ENCODE measurements around the gene IL31RA. TPM values are rescaled to one million over a fixed set of nuclear protein-coding genes. Genes with fewer than 3 reads are reported as not detected.
"Not testable (repeated sequence)": the region's sequence is repeated elsewhere in the genome, so short reads cannot be mapped to it uniquely, and the experiment has no call there.

The IL31RA gene
- 0.03 TPM for polyA plus RNA-seq (2013, experiment 1 of 2)
- polyA plus RNA-seq (2013, experiment 2 of 2): 0.03 TPM

DNA sequence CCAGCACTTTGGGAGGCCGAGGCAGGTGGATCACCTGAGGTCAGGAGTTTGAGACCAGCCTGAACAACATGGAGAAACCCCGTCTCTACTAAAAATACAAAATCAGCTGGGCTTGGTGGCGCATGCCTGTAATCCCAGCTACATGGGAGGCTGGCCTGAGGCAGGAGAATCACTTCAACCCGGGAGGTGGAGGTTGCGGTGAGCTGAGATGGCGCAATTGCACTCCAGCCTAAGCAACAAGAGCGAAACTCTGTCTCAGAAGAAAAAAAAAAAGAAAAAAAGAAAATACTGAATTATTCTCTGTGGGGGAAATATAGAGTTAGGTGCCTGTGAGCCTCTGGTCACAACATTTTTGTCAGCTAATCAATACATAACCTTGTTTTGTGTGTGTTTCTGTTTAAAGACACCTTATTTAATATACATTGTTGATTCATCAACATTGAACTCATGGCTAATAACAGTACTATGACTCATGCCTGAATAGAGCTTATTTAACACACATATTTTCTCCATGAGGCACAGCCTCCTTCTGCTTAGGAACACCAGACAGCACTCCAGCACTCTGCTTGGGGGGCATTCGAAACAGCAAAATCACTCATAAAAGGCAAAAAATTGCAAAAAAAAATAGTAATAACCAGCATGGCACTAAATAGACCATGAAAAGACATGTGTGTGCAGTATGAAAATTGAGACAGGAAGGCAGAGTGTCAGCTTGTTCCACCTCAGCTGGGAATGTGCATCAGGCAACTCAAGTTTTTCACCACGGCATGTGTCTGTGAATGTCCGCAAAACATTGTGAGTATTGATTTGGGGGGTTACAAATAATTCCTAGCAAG is at the start of gene IL31RA:
Gene IL31RA (plus strand): TSS at position 519 of the 836 bp plus-strand sequence. CDS start 214 bp downstream, at position 733.
- Histone ChIP-seq H3K4me2 (ENCODE audit: low read length) (no peak within 1 kb of the TSS), H3K18ac (ENCODE audit: low read length) (no peak within 1 kb of the TSS), H3K4me3 (ENCODE audit: low read length) (no peak within 1 kb of the TSS), H4K8ac (ENCODE audit: low read depth, low read length) (no peak within 1 kb of the TSS), H2BK120ac (ENCODE audit: low read depth, low read length) (no peak within 1 kb of the TSS), H3K27ac (ENCODE audit: low read depth, low read length) (no peak within 1 kb of the TSS), H3K4me1 (ENCODE audit: control insufficient read depth, low read depth, low read length) (no peaks in the 10 kb centered on the region), H3K79me1 (ENCODE audit: low read length) (no peaks in the 10 kb centered on the region), H2BK15ac (replicated peaks; ENCODE audit: low read depth) (no peak within 1 kb of the TSS), H3K23ac (ENCODE audit: low read length) (no peak within 1 kb of the TSS), H3K27me3 (ENCODE audit: insufficient read depth, low read length, poor library complexity) (no peaks in the 10 kb centered on the region), H4K5ac (ENCODE audit: low read length) (no peak within 1 kb of the TSS), H3K9ac (ENCODE audit: low read length) (no peak within 1 kb of the TSS), H3K4ac (ENCODE audit: low read depth, low read length) (no peak within 1 kb of the TSS), H2BK5ac (ENCODE audit: low read length) (no peak within 1 kb of the TSS), H3K36me3 (ENCODE audit: control insufficient read depth, insufficient read depth, low read length) (no peaks in the 10 kb centered on the region), H2AK5ac (ENCODE audit: low read length) (no peak within 1 kb of the TSS), H3K79me2 (ENCODE audit: control insufficient read depth, insufficient read depth, low read length) (no peaks in the 10 kb centered on the region), H3K56ac (ENCODE audit: low read length) (no peak within 1 kb of the TSS)
- no peak for DNase-seq
- WGBS (ENCODE audit: extremely low coverage, insufficient coverage, low lambda C conversion rate): no CpG with 5 or more reads among the region's 10 CpGs

DNA sequence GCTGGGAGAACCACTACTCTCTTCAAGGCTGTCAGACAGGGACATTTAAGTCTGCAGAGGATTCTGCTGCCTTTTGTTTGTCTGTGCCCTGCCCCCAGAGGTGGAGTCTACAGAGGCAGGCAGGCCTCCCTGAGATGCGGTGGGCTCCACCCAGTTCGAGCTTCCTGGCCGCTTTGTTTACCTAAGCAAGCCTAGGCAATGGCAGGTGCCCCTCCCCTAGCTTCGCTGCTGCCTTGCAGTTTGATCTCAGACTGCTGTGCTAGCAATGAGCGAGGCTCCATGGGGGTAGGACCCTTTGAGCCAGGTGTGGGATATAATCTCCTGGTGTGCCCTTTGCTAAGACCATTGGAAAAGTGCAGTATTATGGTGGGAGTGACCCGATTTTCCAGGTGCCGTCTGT is 42.3 kb upstream of the IL31RA start:
- not testable (repeated sequence) for DNase-seq; H3K4me3 ChIP-seq (ENCODE audit: low read length); H3K79me1 ChIP-seq (ENCODE audit: low read length); H3K18ac ChIP-seq (ENCODE audit: low read length); H2BK120ac ChIP-seq (ENCODE audit: low read depth, low read length); H3K27ac ChIP-seq (ENCODE audit: low read depth, low read length); H3K9ac ChIP-seq (ENCODE audit: low read length); H2BK5ac ChIP-seq (ENCODE audit: low read length); H3K4me2 ChIP-seq (ENCODE audit: low read length); H3K56ac ChIP-seq (ENCODE audit: low read length); H3K23ac ChIP-seq (ENCODE audit: low read length); H2AK5ac ChIP-seq (ENCODE audit: low read length); H4K8ac ChIP-seq (ENCODE audit: low read depth, low read length); H3K27me3 ChIP-seq (ENCODE audit: insufficient read depth, low read length, poor library complexity); H2BK15ac ChIP-seq (replicated peaks; ENCODE audit: low read depth); H3K36me3 ChIP-seq (ENCODE audit: control insufficient read depth, insufficient read depth, low read length); H3K4me1 ChIP-seq (ENCODE audit: control insufficient read depth, low read depth, low read length); H3K4ac ChIP-seq (ENCODE audit: low read depth, low read length); H3K79me2 ChIP-seq (ENCODE audit: control insufficient read depth, insufficient read depth, low read length); H4K5ac ChIP-seq (ENCODE audit: low read length)
- no CpG with 5 or more reads among the region's 7 CpGs for WGBS (ENCODE audit: extremely low coverage, insufficient coverage, low lambda C conversion rate)

DNA sequence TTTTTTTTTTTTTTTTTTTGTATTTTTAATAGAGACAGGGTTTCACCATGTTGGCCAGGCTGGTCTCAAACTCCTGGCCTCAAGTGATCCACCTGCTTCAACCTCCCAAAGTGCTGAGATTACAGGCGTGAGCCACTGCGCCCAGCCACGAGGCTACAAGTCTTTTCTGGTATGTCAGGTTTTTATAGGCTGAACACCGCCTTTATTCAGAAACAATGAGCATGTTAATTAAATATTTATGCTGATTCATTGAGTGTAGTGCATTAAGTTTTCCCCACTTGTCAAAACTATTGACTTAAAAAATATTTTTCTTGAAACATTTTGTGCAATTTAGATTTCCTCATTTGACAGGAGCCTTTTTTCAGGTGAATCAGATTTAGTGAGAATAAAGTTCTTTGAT is 35.2 kb upstream of the IL31RA start:
- WGBS (ENCODE audit: extremely low coverage, insufficient coverage, low lambda C conversion rate): no CpG with 5 or more reads among the region's 4 CpGs
- H3K9ac ChIP-seq (ENCODE audit: low read length); H2AK5ac ChIP-seq (ENCODE audit: low read length); H2BK15ac ChIP-seq (replicated peaks; ENCODE audit: low read depth); H3K27ac ChIP-seq (ENCODE audit: low read depth, low read length); DNase-seq; H3K23ac ChIP-seq (ENCODE audit: low read length); H3K4me1 ChIP-seq (ENCODE audit: control insufficient read depth, low read depth, low read length); H3K56ac ChIP-seq (ENCODE audit: low read length); H2BK5ac ChIP-seq (ENCODE audit: low read length); H3K18ac ChIP-seq (ENCODE audit: low read length); H3K79me2 ChIP-seq (ENCODE audit: control insufficient read depth, insufficient read depth, low read length); H3K36me3 ChIP-seq (ENCODE audit: control insufficient read depth, insufficient read depth, low read length); H3K4me3 ChIP-seq (ENCODE audit: low read length); H3K27me3 ChIP-seq (ENCODE audit: insufficient read depth, low read length, poor library complexity); H4K8ac ChIP-seq (ENCODE audit: low read depth, low read length); H4K5ac ChIP-seq (ENCODE audit: low read length); H3K79me1 ChIP-seq (ENCODE audit: low read length); H3K4ac ChIP-seq (ENCODE audit: low read depth, low read length); H3K4me2 ChIP-seq (ENCODE audit: low read length); H2BK120ac ChIP-seq (ENCODE audit: low read depth, low read length): not testable (repeated sequence)

DNA sequence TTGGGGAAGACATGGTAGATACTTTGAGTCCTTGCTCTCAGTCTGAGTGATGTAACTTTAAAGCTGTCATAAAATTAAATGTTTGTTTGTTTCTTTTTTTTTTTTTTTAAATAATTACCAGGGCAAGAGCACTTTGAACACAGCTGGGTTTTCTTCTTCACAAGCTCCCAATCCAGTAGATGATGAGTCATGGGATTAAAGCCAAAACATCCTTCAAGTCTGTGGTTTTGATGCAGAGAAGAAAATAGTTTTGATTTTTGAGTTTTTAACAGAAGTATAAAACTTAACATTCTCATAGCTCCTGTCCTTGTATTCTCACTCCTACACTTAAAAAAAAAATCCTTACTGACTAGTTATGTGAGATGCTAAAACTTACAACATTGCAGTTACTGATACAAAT is 34.8 kb upstream of the IL31RA start:
- Histone ChIP-seq H4K5ac (ENCODE audit: low read length) (no peak overlapping the region), H2BK15ac (replicated peaks; ENCODE audit: low read depth) (no peak overlapping the region), H3K79me2 (ENCODE audit: control insufficient read depth, insufficient read depth, low read length) (no peaks in the 10 kb centered on the region), H2AK5ac (ENCODE audit: low read length) (no peak overlapping the region), H3K36me3 (ENCODE audit: control insufficient read depth, insufficient read depth, low read length) (no peaks in the 10 kb centered on the region), H3K4ac (ENCODE audit: low read depth, low read length) (no peak overlapping the region), H3K18ac (ENCODE audit: low read length) (no peak overlapping the region), H3K4me3 (ENCODE audit: low read length) (no peak overlapping the region), H3K4me2 (ENCODE audit: low read length) (no peak overlapping the region), H3K9ac (ENCODE audit: low read length) (no peak overlapping the region), H3K4me1 (ENCODE audit: control insufficient read depth, low read depth, low read length) (no peaks in the 10 kb centered on the region), H3K27me3 (ENCODE audit: insufficient read depth, low read length, poor library complexity) (no peaks in the 10 kb centered on the region), H3K27ac (ENCODE audit: low read depth, low read length) (no peak overlapping the region), H3K56ac (ENCODE audit: low read length) (no peak overlapping the region), H2BK120ac (ENCODE audit: low read depth, low read length) (no peak overlapping the region), H3K23ac (ENCODE audit: low read length) (no peak overlapping the region), H4K8ac (ENCODE audit: low read depth, low read length) (no peak overlapping the region), H2BK5ac (ENCODE audit: low read length) (no peak overlapping the region), H3K79me1 (ENCODE audit: low read length) (no peaks in the 10 kb centered on the region)
- DNase-seq: peak; percentile 3

DNA sequence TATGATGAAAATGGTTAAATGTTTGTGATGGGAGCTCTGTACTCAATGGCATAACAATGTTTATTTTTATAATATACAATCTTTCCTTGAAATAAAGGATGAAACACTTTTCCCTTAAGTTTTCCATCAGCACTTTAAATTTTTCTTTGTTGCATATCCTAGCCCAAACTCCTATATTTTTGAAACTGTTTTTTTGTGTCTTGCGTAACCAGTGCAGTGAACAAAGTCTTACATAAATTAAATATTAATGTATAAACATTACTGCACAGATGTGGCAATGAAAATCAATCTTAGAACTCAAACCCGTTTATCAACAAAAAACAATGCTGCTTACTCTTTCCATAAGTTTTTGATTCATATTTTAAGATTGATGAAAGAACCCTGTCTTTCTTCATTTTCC is 34.1 kb upstream of the IL31RA start:
- Histone ChIP-seq H3K23ac (ENCODE audit: low read length) (no peak overlapping the region), H3K18ac (ENCODE audit: low read length) (no peak overlapping the region), H2AK5ac (ENCODE audit: low read length) (no peak overlapping the region), H3K79me2 (ENCODE audit: control insufficient read depth, insufficient read depth, low read length) (no peaks in the 10 kb centered on the region), H3K36me3 (ENCODE audit: control insufficient read depth, insufficient read depth, low read length) (no peaks in the 10 kb centered on the region), H3K9ac (ENCODE audit: low read length) (no peak overlapping the region), H4K8ac (ENCODE audit: low read depth, low read length) (no peak overlapping the region), H3K4me1 (ENCODE audit: control insufficient read depth, low read depth, low read length) (no peaks in the 10 kb centered on the region), H3K4me2 (ENCODE audit: low read length) (no peak overlapping the region), H3K56ac (ENCODE audit: low read length) (no peak overlapping the region), H3K4me3 (ENCODE audit: low read length) (no peak overlapping the region), H2BK15ac (replicated peaks; ENCODE audit: low read depth) (no peak overlapping the region), H3K79me1 (ENCODE audit: low read length) (no peaks in the 10 kb centered on the region), H2BK5ac (ENCODE audit: low read length) (no peak overlapping the region), H2BK120ac (ENCODE audit: low read depth, low read length) (no peak overlapping the region), H3K27me3 (ENCODE audit: insufficient read depth, low read length, poor library complexity) (no peaks in the 10 kb centered on the region), H3K4ac (ENCODE audit: low read depth, low read length) (no peak overlapping the region), H3K27ac (ENCODE audit: low read depth, low read length) (no peak overlapping the region), H4K5ac (ENCODE audit: low read length) (no peak overlapping the region)
- no peak for DNase-seq
- no CpG with 5 or more reads among the region's 2 CpGs for WGBS (ENCODE audit: extremely low coverage, insufficient coverage, low lambda C conversion rate)

DNA sequence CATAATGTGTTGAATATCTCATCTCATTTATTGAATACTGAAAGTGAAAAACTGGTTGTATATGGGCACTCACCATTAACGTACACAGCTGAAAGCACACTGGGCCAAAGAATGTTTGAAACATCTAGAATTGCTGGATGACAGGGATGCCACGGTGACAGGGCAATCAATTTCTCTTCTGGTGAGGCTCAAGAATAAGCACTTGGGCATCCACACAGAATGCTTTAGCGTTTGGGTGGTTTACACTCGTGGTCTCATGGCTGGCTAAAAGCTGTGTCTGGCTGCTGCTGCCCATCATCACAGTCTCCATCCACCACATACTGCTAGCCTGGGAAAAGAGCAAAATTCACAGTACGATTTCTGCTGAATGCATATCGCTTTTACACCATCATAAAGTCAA is 30.7 kb upstream of the IL31RA start:
- Histone ChIP-seq H3K23ac (ENCODE audit: low read length) (no peak overlapping the region), H3K27ac (ENCODE audit: low read depth, low read length) (no peak overlapping the region), H3K79me1 (ENCODE audit: low read length) (no peaks in the 10 kb centered on the region), H4K8ac (ENCODE audit: low read depth, low read length) (no peak overlapping the region), H3K9ac (ENCODE audit: low read length) (no peak overlapping the region), H3K4me2 (ENCODE audit: low read length) (no peak overlapping the region), H3K18ac (ENCODE audit: low read length) (no peak overlapping the region), H2BK120ac (ENCODE audit: low read depth, low read length) (no peak overlapping the region), H3K27me3 (ENCODE audit: insufficient read depth, low read length, poor library complexity) (no peaks in the 10 kb centered on the region), H3K79me2 (ENCODE audit: control insufficient read depth, insufficient read depth, low read length) (no peaks in the 10 kb centered on the region), H3K56ac (ENCODE audit: low read length) (no peak overlapping the region), H3K4me3 (ENCODE audit: low read length) (no peak overlapping the region), H3K4me1 (ENCODE audit: control insufficient read depth, low read depth, low read length) (no peaks in the 10 kb centered on the region), H2AK5ac (ENCODE audit: low read length) (no peak overlapping the region), H2BK5ac (ENCODE audit: low read length) (no peak overlapping the region), H4K5ac (ENCODE audit: low read length) (no peak overlapping the region), H3K4ac (ENCODE audit: low read depth, low read length) (no peak overlapping the region), H3K36me3 (ENCODE audit: control insufficient read depth, insufficient read depth, low read length) (no peaks in the 10 kb centered on the region), H2BK15ac (replicated peaks; ENCODE audit: low read depth) (no peak overlapping the region)
- no peak for DNase-seq
- WGBS (ENCODE audit: extremely low coverage, insufficient coverage, low lambda C conversion rate): no CpG with 5 or more reads among the region's 6 CpGs

Measured in mesendoderm (in vitro differentiated cells).